Spleen (tissue), 11 donors: ENCODE data around the gene RBM12. TPM values are rescaled to one million over a fixed set of nuclear protein-coding genes. Genes with fewer than 3 reads are reported as not detected.

Experiments
- DNase-seq: peaks from one replicate; pipeline ENCODE4 v3.0.0-alpha.2; 2020
- H3K27ac ChIP-seq, 8 donors: fragments of 200-600 bp; sonication (generic) in 7 of 8; 1 replicate in 4 of 8; 2 replicates in 4 of 8; pipeline versions ENCODE4 v1.5.0 to v1.8.0; 2016 to 2021; ENCODE audit warnings: inconsistent platforms in 4 of 8, mild to moderate bottlenecking in 4 of 8, moderate library complexity in 1 of 8
- H3K27me3 ChIP-seq, 7 donors: fragments of 200-600 bp; sonication (generic) in 6 of 7; replicated peaks in 1 of 7; 1 replicate in 4 of 7; 2 replicates in 3 of 7; pipeline versions ENCODE4 v1.5.0 to v1.8.0; 2016 to 2021; ENCODE audit warnings: inconsistent platforms in 3 of 7, mild to moderate bottlenecking in 1 of 7
- H3K36me3 ChIP-seq, 6 donors: fragments of 200-600 bp; sonication (generic) in 5 of 6; 1 replicate in 4 of 6; 2 replicates in 2 of 6; pipeline versions ENCODE4 v1.5.0 to v1.8.0; 2016 to 2021; ENCODE audit warnings: inconsistent platforms in 2 of 6
- H3K4me1 ChIP-seq, 6 donors: fragments of 200-600 bp; sonication (generic) in 5 of 6; 1 replicate in 3 of 6; 2 replicates in 3 of 6; pipeline versions ENCODE4 v1.5.0 to v1.8.0; 2016 to 2021; ENCODE audit warnings: inconsistent platforms in 3 of 6
- H3K4me3 ChIP-seq, 8 donors: fragments of 200-600 bp; sonication (generic) in 7 of 8; 1 replicate in 4 of 8; 2 replicates in 4 of 8; pipeline versions ENCODE4 v1.5.0 to v1.8.0; 2016 to 2021; ENCODE audit warnings: inconsistent platforms in 4 of 8, mild to moderate bottlenecking in 4 of 8, moderate library complexity in 2 of 8
- H3K9me3 ChIP-seq, 8 donors: fragments of 200-600 bp; sonication (generic) in 7 of 8; 1 replicate in 4 of 8; 2 replicates in 4 of 8; pipeline versions ENCODE4 v1.5.0 to v1.8.0; 2016 to 2021; ENCODE audit warnings: inconsistent platforms in 4 of 8
- POLR2A ChIP-seq, 3 donors: fragments of 450-650 bp; IDR thresholded peaks; one replicate each; pipeline ENCODE4 v1.5.1; 2017; ENCODE audit warnings: antibody characterized with exemption in 3 of 3, mild to moderate bottlenecking in 1 of 3
- POLR2AphosphoS5 ChIP-seq, 3 donors: sonication (generic); formaldehyde crosslinking; IDR thresholded peaks; one replicate each; pipeline ENCODE4 v1.5.1; 2017; ENCODE audit warnings: antibody characterized with exemption in 3 of 3
- WGBS, 5 donors: extraction: QIAGEN DNeasy Blood & Tissue Kit in 3 of 5; methylation state at CpG; one replicate each; pipeline versions ENCODE4 v1.1.5 to v1.1.7; 2013 to 2018; 5-methylcytosine and 5-hydroxymethylcytosine counted together
- intact Hi-C: fragments of 100-400 bp; cut with DNase I; formaldehyde crosslinking; loops from one replicate; pipeline ENCODE4 v1.15.0; 2023; ENCODE audit warnings: low total_unique reads
- polyA plus RNA-seq, 3 donors: library from polyadenylated mRNA; stranded (reverse); fragments of 200-250 nt; gene quantifications; one replicate each; pipeline ENCODE4 v1.2.1, GENCODE V29; 2013
- total RNA-seq, 7 donors: library from RNA; depleted of rRNA in 3 of 7; stranded (reverse); fragments of >200 nt in 3 of 7; fragmentation: NEBNext Ultra II Directional in 4 of 7; extraction: Animal tissue kit (Norgen Biotek cat#: 25700) in 4 of 7; gene quantifications; one replicate each; pipeline versions ENCODE4 v1.1.0 to v1.2.1, GENCODE V29; 2016 to 2021
- TF ChIP-seq, protein P1 (sequence below), 11 experiments: fragments of 200-600 bp in 7 of 11; fragments of 450-650 bp in 4 of 11; sonication (generic) in 4 of 11; IDR thresholded peaks in 8 of 11; conservative IDR thresholded peaks in 3 of 11; 1 replicate in 7 of 11; 2 replicates in 4 of 11; pipeline versions ENCODE4 v1.4.0 to v1.8.0; 2016 to 2021; ENCODE audit warnings: antibody characterized with exemption in 11 of 11, inconsistent platforms in 4 of 11, mild to moderate bottlenecking in 1 of 11
- donor health status: healthy with polysubstance abuse.
- donor health status: DM: no; HTN: no; CAD: no; lungs with moderate emphysema.
- donor health status: DM: no; HTN: no; CAD: no.
- donor health status: Bipolar disorder and iron deficiency.
- donor health status: healthy.
- donor health status: DM: no; HTN: no; CAD: no.
- donor health status: DM: yes; HTN: yes; CAD: no.

Gene RBM12
- total and polyA plus RNA-seq, 10 donors, result 10.6 to 100 (median 51.4) TPM

DNA sequence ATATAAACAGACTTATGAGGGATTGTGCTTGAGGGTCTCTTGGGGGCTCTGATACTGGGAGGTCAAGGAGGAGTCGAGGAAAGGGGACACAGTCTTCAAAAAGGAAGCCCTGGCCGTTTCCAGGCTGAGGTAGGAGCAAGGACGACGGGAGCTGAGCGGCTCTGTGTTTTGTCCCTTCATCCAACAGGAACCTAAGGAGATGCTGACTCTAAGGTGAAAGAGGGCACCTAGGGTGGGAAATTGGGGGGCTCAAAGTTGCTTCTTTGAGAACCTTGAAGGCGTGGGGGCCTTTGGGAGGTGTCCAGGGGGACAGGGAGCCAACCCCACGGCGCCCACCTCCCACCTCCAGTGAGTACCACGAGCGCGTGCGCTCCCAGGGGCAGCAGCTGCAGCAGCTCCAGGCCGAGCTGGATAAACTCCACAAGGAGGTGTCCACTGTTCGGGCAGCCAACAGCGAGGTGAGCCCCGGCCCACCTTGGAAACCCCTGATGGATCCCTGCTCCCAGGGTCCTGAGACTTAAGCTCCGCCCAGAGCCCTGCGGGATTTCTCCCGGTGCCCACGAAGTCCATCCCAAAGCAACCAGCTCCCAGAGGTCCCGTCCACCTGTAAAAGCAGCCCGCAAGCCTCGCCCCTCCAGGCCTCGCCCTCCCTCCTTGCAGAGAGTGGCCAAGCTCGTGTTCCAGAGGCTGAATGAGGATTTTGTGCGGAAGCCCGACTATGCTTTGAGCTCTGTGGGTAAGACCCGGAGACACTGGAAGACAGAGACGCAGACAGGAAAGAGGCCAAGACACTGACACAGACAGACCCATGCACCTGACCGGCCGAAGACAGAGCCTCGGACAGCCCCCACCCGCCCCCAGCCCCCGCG is 46.2 kb downstream of the RBM12 start:
- H3K4me1 ChIP-seq, result peaks cover 23 to 65% (median 47%) of the 10 kb centered on the region in 6 donors
- intact Hi-C loops, result loop anchor here (5.0 to 10.0 kb wide), 2 partner anchors 44 to 74 kb away; partner anchors contain the start of genes CPNE1, ERGIC3 and RBM12
- peak overlapping the region in 5 of 8 donors; percentile 21 to 96 (median 51) for H3K27ac ChIP-seq
- H3K4me3 ChIP-seq, result peak overlapping the region; percentile 41 to 81 (median 46)
- peak; percentile 84 for DNase-seq
- peaks cover 0 to 20% (median 0%) of the 10 kb centered on the region in 7 donors for H3K27me3 ChIP-seq
- TF ChIP-seq POLR2AphosphoS5 (IDR thresholded peaks at IDR 0.05) (peak in 1 of 3 donors; percentile 14), POLR2A (IDR thresholded peaks at IDR 0.05) (no peak)
- TF ChIP-seq, protein P1, sequence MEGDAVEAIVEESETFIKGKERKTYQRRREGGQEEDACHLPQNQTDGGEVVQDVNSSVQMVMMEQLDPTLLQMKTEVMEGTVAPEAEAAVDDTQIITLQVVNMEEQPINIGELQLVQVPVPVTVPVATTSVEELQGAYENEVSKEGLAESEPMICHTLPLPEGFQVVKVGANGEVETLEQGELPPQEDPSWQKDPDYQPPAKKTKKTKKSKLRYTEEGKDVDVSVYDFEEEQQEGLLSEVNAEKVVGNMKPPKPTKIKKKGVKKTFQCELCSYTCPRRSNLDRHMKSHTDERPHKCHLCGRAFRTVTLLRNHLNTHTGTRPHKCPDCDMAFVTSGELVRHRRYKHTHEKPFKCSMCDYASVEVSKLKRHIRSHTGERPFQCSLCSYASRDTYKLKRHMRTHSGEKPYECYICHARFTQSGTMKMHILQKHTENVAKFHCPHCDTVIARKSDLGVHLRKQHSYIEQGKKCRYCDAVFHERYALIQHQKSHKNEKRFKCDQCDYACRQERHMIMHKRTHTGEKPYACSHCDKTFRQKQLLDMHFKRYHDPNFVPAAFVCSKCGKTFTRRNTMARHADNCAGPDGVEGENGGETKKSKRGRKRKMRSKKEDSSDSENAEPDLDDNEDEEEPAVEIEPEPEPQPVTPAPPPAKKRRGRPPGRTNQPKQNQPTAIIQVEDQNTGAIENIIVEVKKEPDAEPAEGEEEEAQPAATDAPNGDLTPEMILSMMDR (IDR thresholded peaks at IDR 0.05 in 8 of 11, conservative IDR thresholded peaks at IDR 0.05 in 3 of 11), result no peak
- 10 to 30% (median 12%) methylated on average over 15 to 35 of the region's 35 CpGs for WGBS, 5 donors
- H3K9me3 ChIP-seq, result no peaks in the 10 kb centered on the region
- H3K36me3 ChIP-seq, result peaks cover 0 to 15% (median 0%) of the 10 kb centered on the region in 6 donors

DNA sequence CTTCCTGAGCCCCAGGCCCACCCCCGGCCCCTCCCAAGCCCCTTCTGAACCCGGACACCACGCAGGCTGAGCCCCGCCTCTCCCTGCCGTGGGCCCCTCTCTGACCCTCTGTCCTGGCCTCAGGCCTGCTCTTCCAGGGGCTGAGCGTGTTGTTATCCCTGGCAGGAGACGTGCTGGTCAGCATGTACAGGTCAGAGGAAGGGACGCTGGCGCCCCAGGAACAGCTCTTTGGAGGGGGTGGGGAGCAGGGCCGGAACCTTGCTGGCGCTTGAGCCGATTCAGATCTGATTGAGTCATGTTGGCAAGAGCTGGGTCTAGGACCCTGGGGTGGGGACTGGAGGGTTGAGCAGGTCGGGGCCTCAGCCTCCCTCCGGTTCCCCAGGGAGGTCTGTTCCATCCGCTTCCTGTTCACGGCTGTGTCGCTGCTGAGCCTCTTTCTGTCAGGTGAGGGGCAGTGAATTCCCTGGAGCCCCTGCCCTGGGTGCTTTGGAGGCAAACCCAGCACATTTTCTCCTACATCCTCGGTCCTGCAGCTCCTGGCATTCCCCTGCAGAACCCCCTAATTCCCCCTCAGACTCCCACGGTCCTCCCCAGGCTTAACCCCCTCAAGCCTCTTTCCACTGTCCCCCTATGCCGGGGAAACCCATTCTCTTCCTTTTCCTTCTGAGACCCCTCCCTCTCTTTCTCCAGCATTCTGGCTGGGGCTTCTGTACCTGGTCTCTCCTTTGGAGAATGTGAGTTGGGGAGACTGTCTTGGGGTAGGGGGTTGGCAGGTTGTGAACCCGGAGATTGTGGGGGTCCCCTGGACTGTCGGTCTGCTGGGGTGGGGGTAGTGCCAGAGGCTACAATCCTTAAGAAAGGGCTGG is 47.1 kb downstream of the RBM12 start:
- Histone ChIP-seq H3K27me3 (peaks cover 0 to 20% (median 0%) of the 10 kb centered on the region in 7 donors), H3K9me3 (no peaks in the 10 kb centered on the region), H3K4me1 (peaks cover 23 to 65% (median 47%) of the 10 kb centered on the region in 6 donors), H3K27ac (peak overlapping the region; percentile 1 to 96 (median 92)), H3K4me3 (peak overlapping the region; percentile 30 to 81 (median 50)), H3K36me3 (peaks cover 0 to 12% (median 0%) of the 10 kb centered on the region in 6 donors)
- TF ChIP-seq POLR2AphosphoS5 (IDR thresholded peaks at IDR 0.05), result peak; percentile 13 to 26 (median 19)
- no peak for TF ChIP-seq POLR2A (IDR thresholded peaks at IDR 0.05)
- TF ChIP-seq, protein P1 (IDR thresholded peaks at IDR 0.05 in 8 of 11, conservative IDR thresholded peaks at IDR 0.05 in 3 of 11), result peak in 6 of 11 experiments; percentile 12 to 47 (median 25)
- peak; percentile 89 for DNase-seq
- WGBS, 5 donors, result 7 to 15% (median 11%) methylated on average over 22 of the region's 22 CpGs
- intact Hi-C loops, result loop anchor here (5.0 to 10.0 kb wide), 2 partner anchors 45 to 73 kb away; partner anchors contain the start of genes CPNE1, ERGIC3 and RBM12

DNA sequence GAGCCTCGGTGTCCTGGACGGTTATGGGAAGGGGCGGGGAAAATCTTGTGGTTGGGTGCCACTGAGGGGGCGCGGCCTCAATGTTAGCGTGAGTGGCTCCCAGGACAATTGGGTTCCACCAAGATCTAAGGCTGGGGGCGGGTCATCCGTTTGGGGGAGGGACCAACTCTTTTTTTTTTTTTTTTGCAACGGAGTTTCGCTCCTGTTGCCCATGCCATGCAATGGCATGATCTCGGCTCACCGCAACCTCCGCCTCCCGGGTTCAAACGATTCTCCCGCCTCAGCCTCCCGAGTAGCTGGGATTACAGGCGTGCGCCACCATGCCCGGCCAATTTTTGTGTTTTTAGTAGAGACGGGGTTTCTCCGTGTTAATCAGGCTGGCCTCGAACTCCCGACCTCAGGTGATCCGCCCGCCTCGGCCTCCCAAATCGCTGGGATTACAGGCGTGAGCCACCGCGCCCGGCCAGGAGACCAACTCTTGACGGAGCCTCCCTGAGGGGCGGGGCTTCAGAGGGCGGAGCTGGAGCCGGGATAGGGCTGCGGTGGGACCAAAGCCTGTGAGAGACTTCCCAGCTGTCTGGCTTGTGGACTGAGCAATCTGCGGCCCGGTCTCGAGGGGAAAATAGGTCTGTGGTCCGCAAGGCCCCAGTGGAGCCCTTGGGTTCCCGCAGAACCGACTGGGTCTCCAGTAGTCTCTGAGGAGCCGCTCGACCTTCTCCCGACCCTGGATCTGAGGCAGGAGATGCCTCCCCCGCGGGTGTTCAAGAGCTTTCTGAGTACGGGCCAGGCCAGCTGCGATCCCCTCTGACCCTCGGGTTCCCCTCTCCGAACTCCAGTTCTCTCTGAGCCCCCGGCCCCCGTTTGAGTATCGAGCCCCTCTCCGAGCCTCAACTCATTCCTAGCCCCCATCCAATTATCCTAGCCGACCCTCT is 48.0 kb downstream of the RBM12 start:
- no peaks in the 10 kb centered on the region for H3K9me3 ChIP-seq
- DNase-seq, result peak; percentile 96
- peaks cover 0 to 8% (median 0%) of the 10 kb centered on the region in 6 donors for H3K36me3 ChIP-seq
- peak overlapping the region; percentile 30 to 81 (median 50) for H3K4me3 ChIP-seq
- H3K27me3 ChIP-seq, result peaks cover 0 to 20% (median 0%) of the 10 kb centered on the region in 7 donors
- TF ChIP-seq POLR2A (IDR thresholded peaks at IDR 0.05) (peak in 1 of 3 donors; percentile 28), POLR2AphosphoS5 (IDR thresholded peaks at IDR 0.05) (peak; percentile 72 to 78 (median 73))
- TF ChIP-seq, protein P1 (IDR thresholded peaks at IDR 0.05 in 8 of 11, conservative IDR thresholded peaks at IDR 0.05 in 3 of 11), result peak in 2 of 11 experiments; percentile 9 to 12
- intact Hi-C loops, result loop anchor here (5.0 to 10.0 kb wide), 2 partner anchors 46 to 72 kb away; partner anchors contain the start of genes CPNE1, ERGIC3 and RBM12
- peak overlapping the region; percentile 1 to 96 (median 92) for H3K27ac ChIP-seq
- 2 to 5% (median 3%) methylated on average over 50 to 57 of the region's 57 CpGs for WGBS, 5 donors
- peaks cover 23 to 65% (median 47%) of the 10 kb centered on the region in 6 donors for H3K4me1 ChIP-seq
